ENCODE data around the gene HSPA1B.
"Not testable (repeated sequence)": the region's sequence is repeated elsewhere in the genome, so short reads cannot be mapped to it uniquely, and the experiment has no call there.

Gene HSPA1B

DNA sequence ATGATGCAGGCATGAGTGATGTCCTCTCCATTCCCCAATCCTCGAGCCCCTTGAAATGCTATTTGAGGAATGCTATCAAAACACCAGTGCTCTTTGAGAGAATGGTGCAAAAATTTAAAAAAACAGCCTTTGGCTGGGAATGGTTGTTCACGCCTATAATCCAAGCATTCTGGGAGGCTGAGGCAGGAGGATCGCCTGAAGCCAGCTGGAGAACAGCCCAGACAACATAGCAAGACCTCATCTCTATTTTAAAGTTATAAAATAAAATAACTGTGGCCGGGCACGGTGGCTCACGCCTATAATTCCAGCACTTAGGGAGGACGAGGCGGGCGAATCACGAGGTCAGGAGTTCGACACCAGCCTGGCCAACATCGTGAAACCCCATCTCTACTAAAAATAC is 27.8 kb upstream of the HSPA1B start:
- no peak for DNase-seq

DNA sequence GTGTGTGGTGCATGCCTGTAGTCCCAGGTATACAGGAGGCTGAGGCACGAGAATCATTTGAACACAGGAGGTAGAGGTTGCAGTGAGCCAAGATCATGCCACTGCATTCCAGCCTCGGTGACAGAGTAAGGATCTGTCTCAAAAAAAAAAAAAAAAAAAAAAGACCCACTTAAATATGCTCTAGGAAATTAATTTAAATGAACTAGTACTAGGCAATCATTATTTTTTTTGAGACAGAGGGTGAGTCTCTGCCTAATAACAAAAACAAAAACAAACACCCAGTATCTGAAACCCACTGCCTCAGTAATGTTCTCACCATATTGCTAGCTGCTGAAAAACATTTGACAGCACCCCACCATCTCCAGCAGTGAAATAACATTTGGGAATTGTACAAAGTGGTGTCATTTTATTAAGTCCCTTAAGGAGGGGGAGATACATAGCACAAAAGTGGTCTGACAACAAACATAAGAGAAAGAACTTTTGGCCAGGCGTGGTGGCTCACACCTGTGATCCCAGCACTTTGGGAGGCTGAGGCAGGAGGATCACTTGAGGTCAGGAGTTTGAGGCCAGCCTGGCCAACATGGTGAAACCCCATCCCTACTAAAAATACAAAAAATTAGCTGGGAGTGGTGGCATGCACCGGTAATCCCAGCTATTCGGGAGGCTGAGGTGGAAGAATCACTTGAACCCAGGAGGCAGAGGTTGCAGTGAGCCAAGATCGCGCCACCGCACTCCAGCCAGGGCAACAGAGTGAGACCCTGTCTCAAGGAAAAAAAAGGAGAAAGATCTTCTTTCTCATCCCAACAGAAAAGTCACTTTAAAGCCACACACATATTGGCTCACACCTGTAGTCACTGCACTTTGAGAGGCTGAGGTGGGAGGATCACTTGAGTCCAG is 26.3 kb upstream of the HSPA1B start:
- DNase-seq: not testable (repeated sequence)

DNA sequence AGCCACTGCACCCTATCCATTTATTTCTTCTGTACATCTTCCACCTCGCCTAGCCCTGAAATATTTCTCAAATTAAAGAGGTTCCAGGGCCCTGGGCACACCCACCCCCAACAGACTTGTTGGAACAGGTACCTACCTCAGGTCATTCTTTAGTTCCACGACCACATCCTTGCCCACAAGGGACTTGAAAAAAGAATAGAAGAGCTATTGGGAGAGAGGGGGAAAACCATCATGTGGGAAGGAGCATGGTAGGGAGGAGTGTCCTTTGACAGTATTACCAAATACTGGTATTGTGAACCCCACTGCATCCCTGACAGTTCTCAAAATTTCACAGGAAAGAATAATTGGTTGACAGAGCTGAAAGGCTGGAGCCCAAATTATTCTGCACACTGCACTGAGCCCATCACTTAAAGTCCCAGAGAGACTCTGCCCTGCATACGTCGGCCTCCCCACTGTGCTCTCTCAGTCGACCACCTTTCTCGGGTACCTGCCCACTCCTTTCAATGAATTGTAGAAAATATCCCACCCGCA is 21.5 kb upstream of the HSPA1B start:
- DNase-seq: no peak

DNA sequence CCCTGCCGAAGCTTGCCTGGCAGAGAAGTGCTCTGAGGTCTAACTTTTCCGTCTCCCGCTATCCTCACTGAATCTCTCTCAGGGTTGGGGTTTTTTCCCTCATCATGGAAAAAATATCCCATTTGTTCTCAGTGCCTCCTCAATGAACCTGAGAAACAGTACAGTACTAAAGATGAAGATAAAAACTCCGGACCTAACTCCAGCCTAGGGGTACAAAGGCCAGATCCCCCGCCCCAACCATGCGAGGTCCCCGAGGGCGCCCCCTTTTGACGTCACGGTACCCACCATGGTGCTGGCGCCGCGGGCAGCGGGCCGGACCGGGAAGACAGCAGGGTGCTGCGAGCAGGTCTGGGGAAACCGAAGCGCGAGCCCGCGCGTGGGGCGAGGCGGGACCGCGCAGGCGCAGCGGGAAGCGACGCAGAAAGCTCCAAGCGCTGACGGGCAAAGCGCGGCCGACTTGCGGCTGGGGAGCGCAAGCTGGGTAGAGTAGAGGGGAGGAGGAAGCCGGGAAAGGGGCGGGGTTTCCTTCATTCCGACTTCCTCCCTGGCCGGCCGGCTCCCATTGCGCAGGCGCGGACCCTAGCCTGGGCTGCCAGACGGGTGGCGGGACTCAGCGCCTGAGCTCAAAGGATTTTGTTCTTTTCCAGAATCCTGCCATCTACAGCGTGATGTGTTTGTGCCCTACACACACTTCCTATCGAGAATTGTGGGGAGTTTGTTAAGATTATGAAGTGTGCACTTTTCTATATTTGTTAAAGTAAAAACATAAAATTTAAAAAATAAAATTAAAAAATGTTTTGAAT is 20.9 kb upstream of the HSPA1B start, which contains the start of gene LSM2:
TSS of gene LSM2 (minus strand) at position 497 of the 803 bp plus-strand sequence. CDS start at position 288, 209 bp downstream.
- no peak for DNase-seq

DNA sequence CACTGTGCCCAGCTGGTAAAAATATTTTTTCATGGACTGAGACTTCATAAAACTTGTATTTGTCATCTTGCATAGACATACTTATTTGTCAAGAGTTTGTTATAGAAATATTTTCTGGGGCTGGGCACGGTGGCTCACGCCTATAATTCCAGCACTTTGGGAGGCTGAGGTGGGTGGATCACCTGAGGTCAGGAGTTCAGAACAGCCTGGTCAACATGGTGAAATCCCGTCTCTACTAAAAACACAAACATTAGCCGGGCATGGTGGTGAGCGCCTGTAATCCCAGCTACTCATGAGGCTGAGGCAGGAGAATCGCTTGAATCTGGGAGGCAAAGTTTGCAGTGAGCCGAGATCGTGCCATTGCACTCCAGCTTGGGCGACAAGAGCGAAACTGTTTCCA is 18.9 kb upstream of the HSPA1B start:
- DNase-seq: not testable (repeated sequence)

DNA sequence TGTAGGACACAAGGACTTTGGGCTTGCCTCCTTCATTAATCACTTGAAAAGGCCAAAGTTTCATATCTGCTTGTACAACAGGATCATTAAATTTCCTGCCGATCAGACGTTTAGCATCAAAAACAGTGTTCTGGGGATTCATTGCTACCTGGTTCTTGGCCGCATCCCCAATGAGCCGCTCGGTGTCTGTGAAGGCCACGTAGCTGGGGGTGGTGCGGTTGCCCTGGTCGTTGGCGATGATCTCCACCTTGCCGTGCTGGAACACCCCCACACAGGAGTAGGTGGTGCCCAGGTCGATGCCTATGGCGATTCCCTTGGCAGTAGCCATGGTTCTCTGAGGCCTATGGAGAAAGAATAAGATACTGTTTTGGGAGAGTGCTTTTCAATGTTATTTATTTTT is 15.9 kb upstream of the HSPA1B start:
- DNase-seq: no peak

DNA sequence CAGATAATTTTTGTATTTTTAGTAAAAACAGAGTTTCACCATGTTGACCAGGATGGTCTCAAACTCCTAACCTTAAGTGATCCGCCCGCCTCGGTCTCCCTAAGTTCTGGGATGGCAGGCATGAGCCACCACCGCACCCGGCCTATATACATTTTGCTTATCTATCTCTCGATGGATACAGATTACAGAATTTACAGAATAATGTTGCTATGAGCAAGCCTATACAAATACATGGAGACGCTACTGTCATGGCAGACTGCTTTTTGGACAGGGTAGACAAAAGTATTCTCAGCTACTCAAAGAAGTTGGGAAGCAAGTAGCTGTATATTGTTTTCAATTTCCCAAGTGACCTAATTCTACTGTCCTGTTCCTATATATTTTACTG is 14.1 kb upstream of the HSPA1B start:
- DNase-seq: no peak

DNA sequence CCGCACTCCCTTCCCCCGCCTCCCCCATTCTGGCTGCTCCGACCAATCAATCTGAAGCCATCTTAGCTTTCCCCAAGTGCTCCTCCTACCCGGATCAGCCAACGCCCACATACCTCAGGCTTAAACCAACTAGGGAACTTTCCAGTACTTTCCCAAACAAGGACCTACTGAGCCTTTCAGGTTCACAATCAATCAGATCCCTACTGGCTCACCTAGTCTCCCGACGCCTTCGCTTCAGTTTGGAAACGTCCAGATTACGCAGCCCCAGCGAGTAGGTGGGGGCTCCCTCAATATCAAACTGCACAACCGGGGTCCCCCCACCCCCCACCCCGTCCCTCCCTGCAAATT is 12.9 kb upstream of the HSPA1B start:
- DNase-seq: peak; percentile 70

DNA sequence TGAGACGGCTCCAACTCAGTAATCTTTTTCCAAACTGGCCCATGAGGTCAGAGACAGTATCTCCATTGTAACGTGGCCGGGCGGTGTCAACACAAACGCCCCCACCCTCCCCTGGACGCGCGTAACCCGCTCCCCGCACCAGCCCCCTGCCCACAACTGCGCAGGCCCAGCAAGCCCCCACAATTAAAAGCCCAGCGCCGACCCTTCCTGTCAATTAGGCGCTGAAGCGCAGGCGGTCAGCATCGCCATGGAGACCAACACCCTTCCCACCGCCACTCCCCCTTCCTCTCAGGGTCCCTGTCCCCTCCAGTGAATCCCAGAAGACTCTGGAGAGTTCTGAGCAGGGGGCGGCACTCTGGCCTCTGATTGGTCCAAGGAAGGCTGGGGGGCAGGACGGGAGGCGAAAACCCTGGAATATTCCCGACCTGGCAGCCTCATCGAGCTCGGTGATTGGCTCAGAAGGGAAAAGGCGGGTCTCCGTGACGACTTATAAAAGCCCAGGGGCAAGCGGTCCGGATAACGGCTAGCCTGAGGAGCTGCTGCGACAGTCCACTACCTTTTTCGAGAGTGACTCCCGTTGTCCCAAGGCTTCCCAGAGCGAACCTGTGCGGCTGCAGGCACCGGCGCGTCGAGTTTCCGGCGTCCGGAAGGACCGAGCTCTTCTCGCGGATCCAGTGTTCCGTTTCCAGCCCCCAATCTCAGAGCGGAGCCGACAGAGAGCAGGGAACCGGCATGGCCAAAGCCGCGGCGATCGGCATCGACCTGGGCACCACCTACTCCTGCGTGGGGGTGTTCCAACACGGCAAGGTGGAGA is 12.3 kb upstream of the HSPA1B start, which contains the start of the genes HSPA1A and HSPA1L:
TSS of gene HSPA1A (plus strand) at position 519 of the 814 bp plus-strand sequence. CDS start at position 733, 214 bp downstream.
TSS of gene HSPA1L (minus strand) at position 259 of the 814 bp plus-strand sequence. CDS start 3,311 bp downstream, outside the sequence.
- peak; percentile 41 for DNase-seq

DNA sequence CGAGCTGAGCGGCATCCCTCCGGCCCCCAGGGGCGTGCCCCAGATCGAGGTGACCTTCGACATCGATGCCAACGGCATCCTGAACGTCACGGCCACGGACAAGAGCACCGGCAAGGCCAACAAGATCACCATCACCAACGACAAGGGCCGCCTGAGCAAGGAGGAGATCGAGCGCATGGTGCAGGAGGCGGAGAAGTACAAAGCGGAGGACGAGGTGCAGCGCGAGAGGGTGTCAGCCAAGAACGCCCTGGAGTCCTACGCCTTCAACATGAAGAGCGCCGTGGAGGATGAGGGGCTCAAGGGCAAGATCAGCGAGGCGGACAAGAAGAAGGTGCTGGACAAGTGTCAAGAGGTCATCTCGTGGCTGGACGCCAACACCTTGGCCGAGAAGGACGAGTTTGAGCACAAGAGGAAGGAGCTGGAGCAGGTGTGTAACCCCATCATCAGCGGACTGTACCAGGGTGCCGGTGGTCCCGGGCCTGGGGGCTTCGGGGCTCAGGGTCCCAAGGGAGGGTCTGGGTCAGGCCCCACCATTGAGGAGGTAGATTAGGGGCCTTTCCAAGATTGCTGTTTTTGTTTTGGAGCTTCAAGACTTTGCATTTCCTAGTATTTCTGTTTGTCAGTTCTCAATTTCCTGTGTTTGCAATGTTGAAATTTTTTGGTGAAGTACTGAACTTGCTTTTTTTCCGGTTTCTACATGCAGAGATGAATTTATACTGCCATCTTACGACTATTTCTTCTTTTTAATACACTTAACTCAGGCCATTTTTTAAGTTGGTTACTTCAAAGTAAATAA is 10.2 kb upstream of the HSPA1B start:
- not testable (repeated sequence) for DNase-seq

DNA sequence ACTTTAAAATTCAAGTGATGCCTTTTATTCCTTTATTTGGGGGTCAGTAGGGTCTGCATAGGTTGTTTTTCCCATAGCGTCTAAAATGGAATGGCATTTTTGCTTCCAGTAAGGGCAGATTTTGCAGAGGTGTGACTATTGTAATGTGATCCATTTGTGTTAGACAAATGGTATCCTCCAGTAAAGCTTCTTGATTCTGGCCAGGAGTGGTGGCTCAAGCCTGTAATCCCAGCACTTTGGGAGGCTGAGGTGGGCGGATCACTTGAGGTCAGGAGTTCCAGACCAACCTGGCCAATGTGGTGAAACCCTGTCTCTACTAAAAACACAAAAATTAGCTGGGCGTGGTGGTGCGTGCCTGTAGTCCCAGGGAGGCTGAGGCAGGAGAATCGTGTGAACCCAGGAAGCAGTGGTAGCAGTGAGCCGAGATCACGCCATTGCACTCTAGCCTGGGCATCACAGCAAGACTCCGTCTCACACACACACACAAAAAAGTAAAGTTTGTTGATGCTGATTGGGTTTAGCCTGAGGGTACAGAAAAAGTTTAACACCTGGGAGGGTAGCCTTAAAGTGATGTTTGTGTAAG is 9.5 kb upstream of the HSPA1B start:
- not testable (repeated sequence) for DNase-seq

DNA sequence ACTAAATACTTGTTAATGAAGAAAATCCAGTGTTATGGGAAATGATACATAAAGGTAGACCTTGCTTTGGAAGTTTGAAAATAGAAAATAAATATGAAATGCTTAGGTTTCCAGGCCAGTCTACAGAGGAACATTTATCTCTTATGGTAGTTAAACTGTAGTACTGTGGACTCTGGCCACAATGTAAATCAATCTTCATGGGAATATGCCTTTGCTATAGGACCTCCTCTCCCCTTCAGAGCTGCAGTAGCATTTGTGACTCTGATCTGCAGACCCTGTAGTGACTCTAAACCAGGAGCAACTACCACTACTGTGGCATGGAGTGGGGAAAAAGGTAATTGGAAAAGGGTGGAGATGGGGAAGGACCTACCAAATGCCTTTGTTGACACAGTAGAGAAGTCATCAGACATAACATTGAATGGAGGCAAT is 7.7 kb upstream of the HSPA1B start:
- DNase-seq: no peak

DNA sequence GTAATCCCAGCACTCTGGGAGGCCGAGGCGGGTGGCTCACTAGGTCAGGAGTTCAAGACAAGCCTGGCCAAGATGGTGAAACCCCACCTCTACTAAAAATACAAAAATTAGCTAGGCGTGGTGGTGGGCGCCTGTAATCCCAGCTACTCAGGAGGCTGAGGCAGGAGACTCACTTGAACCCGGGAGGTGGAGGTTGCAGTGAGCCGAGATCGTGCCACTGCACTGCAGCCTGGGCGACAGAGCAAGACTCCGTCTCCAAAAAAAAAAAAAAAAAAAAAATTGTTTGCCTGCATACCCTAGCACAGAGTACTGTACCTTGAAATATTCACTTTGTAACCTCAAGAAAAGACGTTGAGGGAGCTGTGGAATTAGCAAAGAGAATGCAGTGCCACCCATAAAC is 7.1 kb upstream of the HSPA1B start:
- not testable (repeated sequence) for DNase-seq

DNA sequence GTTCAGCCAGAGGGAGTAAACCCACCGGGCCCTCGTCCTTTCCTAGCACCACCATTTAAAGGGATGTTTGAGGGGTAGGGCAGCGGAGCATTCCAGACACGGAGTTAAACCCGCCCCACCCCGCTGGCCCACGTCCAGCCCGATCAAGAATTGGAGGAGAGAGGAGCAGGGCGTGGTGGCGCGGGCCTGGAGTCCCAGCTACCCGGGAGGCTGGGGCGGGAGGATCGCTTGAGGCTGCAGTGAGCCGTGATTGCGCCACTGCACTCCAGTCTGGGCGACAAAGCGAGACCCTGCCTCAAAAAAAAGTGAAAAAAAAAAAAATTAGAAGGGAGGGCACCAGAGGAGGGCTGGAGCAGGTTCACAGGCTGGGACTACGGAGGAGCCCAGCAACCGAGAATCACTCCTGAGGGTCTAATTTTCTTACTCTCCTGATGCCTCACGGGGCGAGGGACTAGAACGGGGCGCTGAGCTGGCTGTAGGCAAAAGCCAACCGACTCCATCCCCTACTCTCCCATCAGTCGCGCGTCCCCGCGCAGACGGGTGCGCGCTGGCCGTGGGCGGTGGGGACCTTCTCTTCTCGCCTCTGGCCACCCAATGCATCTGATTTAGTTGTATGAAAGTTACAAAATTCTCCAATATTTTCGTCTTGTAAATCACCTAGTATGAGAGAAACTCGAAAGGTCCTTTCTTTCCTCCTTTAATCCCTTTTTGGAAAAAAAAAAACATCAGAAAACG is 6.1 kb upstream of the HSPA1B start:
- DNase-seq: no peak

DNA sequence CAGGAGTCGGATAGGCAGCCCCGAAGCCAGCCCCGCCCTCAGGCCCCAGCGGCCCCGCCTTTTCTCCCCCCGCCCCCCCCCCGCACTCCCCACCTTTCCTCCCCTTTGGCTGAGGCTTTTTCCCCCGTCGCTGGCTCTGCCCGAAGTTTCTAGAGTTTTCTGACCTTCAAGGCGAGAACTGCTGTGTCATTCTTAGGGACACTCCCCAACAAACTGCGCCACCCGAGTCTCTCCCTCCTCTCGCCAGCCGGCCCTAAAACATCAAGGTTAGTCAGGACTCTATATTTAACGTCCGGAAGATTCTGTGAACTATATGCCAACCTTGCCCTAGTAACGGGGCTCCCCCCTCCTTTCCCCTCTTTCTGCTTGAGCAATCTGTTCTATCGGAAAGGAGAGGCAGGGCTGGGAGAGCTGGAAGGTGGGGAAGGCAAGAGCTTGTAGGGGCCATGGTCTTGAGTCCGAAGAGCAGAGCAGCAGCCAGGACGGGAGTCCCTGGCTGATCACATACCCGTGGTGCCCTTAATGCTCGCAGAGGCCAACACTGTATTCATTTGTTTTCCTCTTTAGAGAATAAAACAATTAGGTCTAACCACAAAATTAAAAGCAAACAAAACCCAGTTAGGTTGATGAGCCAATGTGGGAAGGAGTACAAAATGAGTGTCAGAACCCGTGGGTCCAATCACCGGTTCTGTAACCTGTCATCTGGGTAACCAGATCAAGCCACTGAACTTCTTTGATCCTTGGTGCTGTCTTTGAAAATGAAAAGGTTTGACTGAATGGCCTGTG is 5.3 kb upstream of the HSPA1B start:
- peak; percentile 36 for DNase-seq

DNA sequence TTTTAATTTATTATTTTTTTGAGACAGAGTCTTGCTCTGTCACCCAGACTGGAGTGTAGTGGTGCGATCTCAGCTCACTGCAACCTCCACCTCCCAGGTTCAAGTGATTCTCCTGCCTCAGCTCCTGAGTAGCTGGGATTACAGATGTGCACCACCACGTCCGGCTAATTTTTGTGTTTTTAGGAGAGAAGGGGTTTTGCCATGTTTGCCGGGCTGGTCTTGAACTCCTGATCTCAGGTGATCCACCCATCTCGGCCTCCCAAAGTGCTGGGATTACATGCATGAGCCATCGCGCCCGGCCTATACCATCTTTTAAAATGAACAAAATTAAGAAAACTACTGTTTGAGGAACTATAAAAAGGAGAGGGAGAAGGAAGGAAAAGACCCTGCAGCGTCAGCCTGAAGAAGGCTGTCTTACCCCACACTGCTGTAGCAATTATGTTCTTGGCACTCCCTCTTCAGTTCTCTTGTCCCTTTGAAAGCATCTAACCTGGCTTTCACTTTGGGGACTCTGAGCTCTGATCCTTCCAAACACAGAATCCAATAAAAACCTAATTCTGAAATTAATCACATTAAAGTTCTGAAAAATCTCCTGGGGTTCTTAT is 3.8 kb upstream of the HSPA1B start:
- DNase-seq: not testable (repeated sequence)

DNA sequence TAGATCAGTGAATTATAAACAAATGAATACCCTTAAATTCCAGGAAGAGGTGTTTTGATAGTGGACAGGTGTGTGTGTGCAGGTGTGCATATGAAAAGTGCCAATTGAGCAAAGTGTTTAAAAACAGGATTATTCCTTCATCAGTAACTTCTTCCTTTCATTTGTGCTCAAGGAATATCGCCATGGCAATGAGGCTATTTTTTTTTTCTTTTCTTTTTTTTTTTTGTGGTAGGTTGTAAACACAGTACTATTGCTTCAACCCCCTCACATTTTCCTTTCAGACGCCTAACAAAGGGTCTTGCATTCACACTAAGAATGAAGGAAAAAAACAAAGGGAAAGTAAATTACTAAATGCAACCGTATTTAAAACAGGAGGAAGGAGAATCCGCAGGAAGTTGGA is 2.0 kb upstream of the HSPA1B start:
- DNase-seq: no peak

DNA sequence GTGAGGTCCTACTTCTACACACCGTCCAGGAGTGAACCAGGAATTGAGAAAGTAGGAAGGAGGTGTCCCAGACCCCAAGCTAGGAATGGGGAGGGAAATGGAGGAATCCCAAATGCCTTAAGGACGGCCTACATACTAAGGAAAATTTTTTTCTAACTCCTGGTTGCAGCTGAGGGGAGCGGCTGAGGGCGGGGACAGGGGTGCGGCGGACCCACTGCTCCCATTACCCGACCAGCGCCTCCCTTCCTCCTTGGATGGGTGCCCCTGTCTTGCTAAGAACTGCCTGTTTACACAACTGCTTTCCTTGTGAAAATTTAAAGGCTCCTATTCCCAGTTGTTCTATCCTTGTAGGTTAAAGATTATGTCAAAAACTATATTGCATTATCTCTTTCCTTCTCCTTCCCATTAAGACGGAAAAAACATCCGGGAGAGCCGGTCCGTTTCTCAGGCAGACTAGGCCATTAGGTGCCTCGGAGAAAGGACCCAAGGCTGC is 699 bp upstream of the HSPA1B start:
- DNase-seq: no peak
